NK-92 (cell line): Measurements from ENCODE around the gene C5AR2.
"Not testable (repeated sequence)": the region's sequence is repeated elsewhere in the genome, so short reads cannot be mapped to it uniquely, and the experiment has no call there.

Source experiments
- DNase-seq: peaks from one replicate; lab custom pipeline; 2025; ENCODE audit not compliant: unreplicated experiment; lab: John Stamatoyannopoulos, UW

Gene C5AR2

DNA sequence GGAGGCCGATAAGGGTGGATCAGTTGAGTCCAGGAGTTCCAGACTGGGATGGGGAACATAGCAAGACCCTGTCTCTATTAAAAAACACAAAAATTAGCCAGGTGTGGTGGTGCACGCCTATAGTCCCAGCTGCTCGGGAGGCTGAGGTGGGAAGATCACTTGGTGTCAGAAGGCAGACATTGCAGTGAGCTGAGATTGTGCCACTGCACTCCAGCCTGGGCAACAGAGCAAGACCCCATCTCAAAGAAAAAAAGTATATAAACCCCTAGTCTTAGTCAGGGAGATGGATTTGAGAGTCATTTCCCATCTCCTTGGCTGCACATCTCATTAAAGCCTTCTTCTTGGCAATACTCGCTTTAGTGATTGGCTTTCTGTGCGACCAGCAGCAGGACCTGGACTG lies 51.9 kb downstream of the C5AR2 start:
- not testable (repeated sequence) for DNase-seq

DNA sequence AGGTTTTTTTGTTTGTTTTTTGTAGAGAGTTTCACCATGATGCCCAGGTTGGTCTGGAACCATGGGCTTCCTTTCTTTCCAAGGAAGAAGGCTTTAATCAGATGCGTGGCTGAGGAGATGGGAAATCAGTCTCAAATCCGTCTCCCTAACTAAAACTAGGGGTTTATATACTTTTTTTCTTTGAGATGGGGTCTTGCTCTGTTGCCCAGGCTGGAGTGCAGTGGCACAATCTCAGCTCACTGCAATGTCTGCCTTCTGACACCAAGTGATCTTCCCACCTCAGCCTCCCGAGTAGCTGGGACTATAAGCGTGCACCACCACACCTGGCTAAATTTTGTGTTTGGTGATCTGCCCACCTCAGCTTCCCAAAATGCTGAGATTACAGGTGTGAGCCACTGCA lies 52.6 kb downstream of the C5AR2 start:
- DNase-seq, result not testable (repeated sequence)

DNA sequence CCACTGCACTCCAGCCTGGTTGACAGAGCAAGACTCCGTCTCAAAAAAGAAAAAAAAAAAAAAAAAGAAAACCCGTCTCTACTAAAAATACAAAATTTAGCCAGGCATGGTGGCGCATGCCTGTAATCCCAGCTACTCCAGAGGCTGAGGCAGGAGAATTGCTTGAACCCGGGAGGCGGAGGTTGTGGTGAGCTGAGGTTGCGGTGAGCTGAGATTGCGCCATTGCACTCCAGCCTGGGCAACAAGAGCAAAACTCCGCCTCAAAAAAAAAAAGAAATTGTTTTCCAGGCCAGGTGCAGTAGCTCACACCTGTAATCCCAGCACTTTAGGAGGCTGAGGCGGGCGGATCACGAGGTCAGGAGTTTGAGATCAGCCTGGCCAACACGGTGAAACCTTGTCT lies 54.6 kb downstream of the C5AR2 start:
- not testable (repeated sequence) for DNase-seq

DNA sequence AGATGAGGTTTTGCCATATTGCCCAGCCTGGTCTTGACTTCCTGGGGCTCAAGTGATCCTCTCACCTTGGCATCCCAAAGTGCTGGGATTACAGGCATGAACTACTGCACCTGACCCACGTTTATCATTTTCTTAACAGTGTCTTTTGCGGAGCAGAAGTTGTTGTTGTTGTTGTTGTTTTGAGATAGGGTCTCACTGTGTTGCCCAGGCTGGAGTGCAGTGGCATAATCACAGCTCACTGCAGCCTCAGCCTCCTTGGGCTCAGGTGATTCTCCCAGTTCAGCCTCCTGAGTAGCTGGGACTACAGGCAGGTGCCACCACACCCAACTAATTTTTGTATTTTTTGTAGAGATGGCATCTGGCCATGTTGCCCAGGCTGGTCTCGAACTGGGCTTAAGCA lies 55.6 kb downstream of the C5AR2 start:
- not testable (repeated sequence) for DNase-seq

DNA sequence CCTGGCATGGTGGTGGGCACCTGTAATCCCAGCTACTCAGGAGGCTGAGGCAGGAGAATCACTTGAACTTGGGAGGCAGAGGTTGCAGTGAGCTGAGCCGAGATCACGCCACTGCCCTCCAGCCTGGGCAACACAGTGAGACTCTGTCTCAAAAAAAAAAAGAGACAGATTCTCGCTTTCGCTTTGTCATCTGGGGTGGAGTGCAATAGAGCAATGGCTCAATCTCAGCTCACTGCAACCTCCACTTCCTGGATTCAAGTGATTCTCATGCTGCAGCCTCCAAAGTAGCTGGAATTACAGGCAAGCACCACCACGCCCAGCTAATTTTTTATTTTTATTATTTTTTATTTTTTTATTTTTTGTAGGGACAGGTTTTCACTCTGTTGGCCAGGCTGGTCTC lies 56.7 kb downstream of the C5AR2 start:
- not testable (repeated sequence) for DNase-seq

DNA sequence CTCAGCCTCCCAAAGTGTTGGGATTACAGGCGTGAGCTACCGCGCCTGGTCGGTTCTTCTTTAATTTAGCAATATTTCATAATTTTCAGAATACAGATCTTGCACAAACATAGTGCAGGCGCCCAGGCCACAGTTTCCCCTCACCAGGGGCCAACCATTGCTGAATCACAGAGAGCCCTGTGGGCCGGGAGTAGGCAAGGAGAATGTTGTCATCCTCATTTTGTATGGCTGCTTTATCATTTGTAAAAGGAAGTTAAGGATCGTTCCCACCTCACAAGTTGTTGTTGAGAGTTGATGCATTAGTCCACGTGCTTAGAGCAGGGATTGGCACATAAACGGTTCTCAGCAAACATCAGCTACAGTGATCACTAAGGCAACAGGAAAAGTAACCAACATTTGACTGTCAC lies 57.2 kb downstream of the C5AR2 start:
- no peak for DNase-seq

DNA sequence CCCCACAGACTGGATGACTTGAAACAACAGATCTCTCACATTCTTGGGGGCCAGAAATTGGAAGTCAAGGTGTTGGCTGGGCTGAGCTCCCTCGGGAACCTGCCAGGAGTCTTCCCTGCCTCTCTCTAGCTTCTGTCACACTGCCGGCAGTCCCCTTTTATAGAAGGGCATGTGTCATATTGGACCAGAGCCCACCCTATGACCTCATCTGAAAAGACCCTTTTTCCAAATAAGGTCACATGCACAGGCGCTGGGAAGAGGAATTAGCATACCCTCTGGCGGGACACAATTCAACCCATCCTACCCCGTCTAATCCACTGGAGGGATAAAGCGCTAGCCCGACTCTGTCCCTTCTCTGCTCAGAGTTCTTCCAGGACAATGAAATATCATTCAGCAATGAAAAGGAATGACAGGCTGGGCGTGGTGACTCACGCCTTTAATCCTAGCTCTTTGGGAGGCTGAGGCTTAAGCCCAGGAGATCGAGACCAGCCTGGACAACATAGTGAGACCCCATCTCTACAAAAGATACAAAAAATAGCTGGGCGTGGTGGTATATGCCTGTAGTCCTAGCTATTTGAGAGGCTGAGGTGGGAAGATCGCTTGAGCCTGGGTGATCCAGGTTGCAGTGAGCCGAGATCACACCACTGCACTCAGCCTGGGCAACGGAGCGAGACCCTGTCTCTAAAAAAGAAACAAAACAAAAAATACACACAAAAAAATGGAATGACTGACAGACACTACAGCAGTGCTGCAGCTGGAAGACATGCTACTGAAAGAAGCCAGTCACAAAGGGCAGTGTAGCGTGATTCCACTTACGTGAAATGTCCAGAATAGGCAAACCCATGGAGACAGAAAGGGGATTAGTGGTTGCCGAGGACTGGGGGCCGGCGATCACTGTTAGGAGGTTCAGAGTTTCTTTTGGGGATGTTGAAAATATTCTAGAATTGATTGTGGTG lies 58.8 kb downstream of the C5AR2 start:
- no peak for DNase-seq

DNA sequence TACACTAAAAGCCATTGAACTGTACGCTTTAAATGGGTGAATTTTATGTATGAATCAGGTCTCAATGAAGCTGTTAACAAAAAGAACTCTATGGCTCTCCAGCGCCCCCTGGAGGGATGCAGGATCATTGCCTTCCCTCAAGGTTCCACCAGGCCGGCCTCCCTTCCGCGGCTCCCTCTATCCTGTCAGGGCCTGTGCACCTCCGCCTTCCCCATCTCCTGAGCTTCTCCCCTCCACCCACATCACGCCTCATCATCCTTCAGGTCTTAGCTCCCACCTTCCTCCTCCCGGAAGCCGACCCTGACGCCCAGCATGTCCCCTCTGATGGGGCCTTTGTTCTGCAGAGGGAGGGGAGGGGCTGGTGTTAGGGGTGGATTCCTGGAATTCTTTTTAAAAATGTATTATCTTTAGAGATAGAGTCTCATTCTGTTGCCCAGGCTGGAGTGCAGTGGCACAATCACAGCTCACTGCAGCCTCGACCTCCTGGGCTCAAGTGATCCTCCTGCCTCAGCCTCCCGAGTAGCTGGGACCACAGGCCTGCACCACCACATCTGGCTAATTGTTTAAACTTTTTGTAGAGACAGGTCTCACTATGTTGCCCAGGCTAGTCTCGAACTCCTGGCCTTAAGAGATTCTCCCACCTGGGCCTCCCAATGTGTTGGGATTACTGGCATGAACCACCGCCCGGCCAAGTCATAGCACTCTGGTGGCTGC lies 59.7 kb downstream of the C5AR2 start:
- DNase-seq, result no peak
